Measurements from ENCODE around the gene ANKRD13C.

Gene ANKRD13C

DNA sequence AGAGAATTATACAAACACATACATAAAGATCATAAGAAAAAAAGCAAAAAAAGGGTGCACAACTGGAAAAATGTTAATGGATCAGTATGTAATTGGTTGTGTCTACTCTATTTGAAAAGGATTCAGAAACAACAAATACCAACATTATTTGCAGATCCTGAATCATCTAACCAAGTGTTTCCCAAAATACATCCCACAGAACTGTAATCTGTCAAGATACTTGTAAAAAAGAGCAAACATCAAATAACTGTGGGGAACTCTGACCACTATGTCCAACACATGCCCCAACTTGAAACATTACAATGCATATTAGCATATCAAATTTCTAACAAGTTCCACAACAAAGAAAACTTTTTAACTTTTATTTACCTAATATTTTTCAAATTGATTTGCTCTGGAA, 22.6 kb downstream of the ANKRD13C start:
- Histone ChIP-seq H3K36me3 (ENCODE audit: control insufficient read depth in 2 of 2, insufficient read depth in 1 of 2, low read length in 2 of 2) (peaks cover 3 to 4% of the 10 kb centered on the region in 2 experiments; a peak in 2 of 3 replicates), H3K27ac (ENCODE audit: extremely low read depth, low read depth, low read length) (no peak overlapping the region), H3K4me1 (ENCODE audit: control insufficient read depth, insufficient read depth, low read length) (peaks cover 7% of the 10 kb centered on the region), H3K4me3 (ENCODE audit: low read depth, low read length) (no peak overlapping the region), H3K9me3 (ENCODE audit: control insufficient read depth, insufficient read depth, low read depth, low read length) (no peaks in the 10 kb centered on the region)
- TF ChIP-seq ZNF366 (tag by site-specific recombination; conservative IDR thresholded peaks at IDR 0.05), result peak; percentile 61
- TF ChIP-seq, protein P1, sequence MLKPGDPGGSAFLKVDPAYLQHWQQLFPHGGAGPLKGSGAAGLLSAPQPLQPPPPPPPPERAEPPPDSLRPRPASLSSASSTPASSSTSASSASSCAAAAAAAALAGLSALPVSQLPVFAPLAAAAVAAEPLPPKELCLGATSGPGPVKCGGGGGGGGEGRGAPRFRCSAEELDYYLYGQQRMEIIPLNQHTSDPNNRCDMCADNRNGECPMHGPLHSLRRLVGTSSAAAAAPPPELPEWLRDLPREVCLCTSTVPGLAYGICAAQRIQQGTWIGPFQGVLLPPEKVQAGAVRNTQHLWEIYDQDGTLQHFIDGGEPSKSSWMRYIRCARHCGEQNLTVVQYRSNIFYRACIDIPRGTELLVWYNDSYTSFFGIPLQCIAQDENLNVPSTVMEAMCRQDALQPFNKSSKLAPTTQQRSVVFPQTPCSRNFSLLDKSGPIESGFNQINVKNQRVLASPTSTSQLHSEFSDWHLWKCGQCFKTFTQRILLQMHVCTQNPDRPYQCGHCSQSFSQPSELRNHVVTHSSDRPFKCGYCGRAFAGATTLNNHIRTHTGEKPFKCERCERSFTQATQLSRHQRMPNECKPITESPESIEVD (tag by site-specific recombination; IDR thresholded peaks at IDR 0.05), result peak; percentile 76
- TF ChIP-seq HOXD13 (CRISPR knock-in tag; IDR thresholded peaks at IDR 0.05; ENCODE audit: borderline replicate concordance), result no peak
- TF ChIP-seq FEZF1 (tag by site-specific recombination; IDR thresholded peaks at IDR 0.05), result peak; percentile 51
- TF ChIP-seq, protein P2, sequence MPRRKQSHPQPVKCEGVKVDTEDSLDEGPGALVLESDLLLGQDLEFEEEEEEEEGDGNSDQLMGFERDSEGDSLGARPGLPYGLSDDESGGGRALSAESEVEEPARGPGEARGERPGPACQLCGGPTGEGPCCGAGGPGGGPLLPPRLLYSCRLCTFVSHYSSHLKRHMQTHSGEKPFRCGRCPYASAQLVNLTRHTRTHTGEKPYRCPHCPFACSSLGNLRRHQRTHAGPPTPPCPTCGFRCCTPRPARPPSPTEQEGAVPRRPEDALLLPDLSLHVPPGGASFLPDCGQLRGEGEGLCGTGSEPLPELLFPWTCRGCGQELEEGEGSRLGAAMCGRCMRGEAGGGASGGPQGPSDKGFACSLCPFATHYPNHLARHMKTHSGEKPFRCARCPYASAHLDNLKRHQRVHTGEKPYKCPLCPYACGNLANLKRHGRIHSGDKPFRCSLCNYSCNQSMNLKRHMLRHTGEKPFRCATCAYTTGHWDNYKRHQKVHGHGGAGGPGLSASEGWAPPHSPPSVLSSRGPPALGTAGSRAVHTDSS (tag by site-specific recombination; IDR thresholded peaks at IDR 0.05), result no peak
- no peak for TF ChIP-seq ZNF138 (tag by site-specific recombination; IDR thresholded peaks at IDR 0.05; ENCODE audit: borderline replicate concordance)
- TF ChIP-seq, protein P3, sequence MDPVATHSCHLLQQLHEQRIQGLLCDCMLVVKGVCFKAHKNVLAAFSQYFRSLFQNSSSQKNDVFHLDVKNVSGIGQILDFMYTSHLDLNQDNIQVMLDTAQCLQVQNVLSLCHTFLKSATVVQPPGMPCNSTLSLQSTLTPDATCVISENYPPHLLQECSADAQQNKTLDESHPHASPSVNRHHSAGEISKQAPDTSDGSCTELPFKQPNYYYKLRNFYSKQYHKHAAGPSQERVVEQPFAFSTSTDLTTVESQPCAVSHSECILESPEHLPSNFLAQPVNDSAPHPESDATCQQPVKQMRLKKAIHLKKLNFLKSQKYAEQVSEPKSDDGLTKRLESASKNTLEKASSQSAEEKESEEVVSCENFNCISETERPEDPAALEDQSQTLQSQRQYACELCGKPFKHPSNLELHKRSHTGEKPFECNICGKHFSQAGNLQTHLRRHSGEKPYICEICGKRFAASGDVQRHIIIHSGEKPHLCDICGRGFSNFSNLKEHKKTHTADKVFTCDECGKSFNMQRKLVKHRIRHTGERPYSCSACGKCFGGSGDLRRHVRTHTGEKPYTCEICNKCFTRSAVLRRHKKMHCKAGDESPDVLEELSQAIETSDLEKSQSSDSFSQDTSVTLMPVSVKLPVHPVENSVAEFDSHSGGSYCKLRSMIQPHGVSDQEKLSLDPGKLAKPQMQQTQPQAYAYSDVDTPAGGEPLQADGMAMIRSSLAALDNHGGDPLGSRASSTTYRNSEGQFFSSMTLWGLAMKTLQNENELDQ (tag by site-specific recombination; IDR thresholded peaks at IDR 0.05; ENCODE audit: low read depth), result no peak
- peak; percentile 44; the same call in 1 of the 2 replicates for TF ChIP-seq MZF1 (tag by site-specific recombination; IDR thresholded peaks at IDR 0.05; ENCODE audit: borderline replicate concordance)
- TF ChIP-seq, protein P4, sequence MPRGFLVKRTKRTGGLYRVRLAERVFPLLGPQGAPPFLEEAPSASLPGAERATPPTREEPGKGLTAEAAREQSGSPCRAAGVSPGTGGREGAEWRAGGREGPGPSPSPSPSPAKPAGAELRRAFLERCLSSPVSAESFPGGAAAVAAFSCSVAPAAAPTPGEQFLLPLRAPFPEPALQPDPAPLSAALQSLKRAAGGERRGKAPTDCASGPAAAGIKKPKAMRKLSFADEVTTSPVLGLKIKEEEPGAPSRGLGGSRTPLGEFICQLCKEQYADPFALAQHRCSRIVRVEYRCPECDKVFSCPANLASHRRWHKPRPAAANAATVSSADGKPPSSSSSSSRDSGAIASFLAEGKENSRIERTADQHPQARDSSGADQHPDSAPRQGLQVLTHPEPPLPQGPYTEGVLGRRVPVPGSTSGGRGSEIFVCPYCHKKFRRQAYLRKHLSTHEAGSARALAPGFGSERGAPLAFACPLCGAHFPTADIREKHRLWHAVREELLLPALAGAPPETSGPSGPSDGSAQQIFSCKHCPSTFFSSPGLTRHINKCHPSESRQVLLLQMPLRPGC (tag by site-specific recombination; IDR thresholded peaks at IDR 0.05), result no peak
- TF ChIP-seq ZNF416 (tag by site-specific recombination; IDR thresholded peaks at IDR 0.05), result no peak
- TF ChIP-seq, protein P5, sequence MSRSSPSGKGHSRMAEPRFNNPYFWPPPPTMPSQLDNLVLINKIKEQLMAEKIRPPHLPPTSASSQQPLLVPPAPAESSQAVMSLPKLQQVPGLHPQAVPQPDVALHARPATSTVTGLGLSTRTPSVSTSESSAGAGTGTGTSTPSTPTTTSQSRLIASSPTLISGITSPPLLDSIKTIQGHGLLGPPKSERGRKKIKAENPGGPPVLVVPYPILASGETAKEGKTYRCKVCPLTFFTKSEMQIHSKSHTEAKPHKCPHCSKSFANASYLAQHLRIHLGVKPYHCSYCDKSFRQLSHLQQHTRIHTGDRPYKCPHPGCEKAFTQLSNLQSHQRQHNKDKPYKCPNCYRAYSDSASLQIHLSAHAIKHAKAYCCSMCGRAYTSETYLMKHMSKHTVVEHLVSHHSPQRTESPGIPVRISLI (tag by site-specific recombination; IDR thresholded peaks at IDR 0.05), result peak; percentile 72
- TF ChIP-seq, protein P6, sequence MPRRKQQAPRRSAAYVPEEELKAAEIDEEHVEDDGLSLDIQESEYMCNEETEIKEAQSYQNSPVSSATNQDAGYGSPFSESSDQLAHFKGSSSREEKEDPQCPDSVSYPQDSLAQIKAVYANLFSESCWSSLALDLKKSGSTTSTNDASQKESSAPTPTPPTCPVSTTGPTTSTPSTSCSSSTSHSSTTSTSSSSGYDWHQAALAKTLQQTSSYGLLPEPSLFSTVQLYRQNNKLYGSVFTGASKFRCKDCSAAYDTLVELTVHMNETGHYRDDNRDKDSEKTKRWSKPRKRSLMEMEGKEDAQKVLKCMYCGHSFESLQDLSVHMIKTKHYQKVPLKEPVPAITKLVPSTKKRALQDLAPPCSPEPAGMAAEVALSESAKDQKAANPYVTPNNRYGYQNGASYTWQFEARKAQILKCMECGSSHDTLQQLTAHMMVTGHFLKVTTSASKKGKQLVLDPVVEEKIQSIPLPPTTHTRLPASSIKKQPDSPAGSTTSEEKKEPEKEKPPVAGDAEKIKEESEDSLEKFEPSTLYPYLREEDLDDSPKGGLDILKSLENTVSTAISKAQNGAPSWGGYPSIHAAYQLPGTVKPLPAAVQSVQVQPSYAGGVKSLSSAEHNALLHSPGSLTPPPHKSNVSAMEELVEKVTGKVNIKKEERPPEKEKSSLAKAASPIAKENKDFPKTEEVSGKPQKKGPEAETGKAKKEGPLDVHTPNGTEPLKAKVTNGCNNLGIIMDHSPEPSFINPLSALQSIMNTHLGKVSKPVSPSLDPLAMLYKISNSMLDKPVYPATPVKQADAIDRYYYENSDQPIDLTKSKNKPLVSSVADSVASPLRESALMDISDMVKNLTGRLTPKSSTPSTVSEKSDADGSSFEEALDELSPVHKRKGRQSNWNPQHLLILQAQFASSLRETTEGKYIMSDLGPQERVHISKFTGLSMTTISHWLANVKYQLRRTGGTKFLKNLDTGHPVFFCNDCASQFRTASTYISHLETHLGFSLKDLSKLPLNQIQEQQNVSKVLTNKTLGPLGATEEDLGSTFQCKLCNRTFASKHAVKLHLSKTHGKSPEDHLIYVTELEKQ (tag by site-specific recombination; IDR thresholded peaks at IDR 0.05; ENCODE audit: borderline replicate concordance), result no peak
- no peak for TF ChIP-seq ZNF544 (tag by site-specific recombination; IDR thresholded peaks at IDR 0.05)
- TF ChIP-seq, protein P7, sequence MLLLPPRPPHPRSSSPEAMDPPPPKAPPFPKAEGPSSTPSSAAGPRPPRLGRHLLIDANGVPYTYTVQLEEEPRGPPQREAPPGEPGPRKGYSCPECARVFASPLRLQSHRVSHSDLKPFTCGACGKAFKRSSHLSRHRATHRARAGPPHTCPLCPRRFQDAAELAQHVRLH (tag by site-specific recombination; IDR thresholded peaks at IDR 0.05), result no peak
- TF ChIP-seq ZNF558 (tag by site-specific recombination; IDR thresholded peaks at IDR 0.05), result no peak
- ChIA-PET CTCF (no interaction called here), POLR2A (no interaction called here)
